Osteocyte (in vitro differentiated cells): ENCODE data around the gene COX20. TPM values are rescaled to one million over a fixed set of nuclear protein-coding genes. Genes with fewer than 3 reads are reported as not detected.

ENCODE experiments used
- DNase-seq: peaks from one replicate; pipeline ENCODE4 v3.0.0; 2021; ENCODE audit warnings: mixed read lengths; ENCODE audit not compliant: unreplicated experiment; ENCODE audit errors: extremely low spot score
- H3K27ac Mint-ChIP-seq: one replicate; pipeline ENCODE4 v1.8.0; 2021; ENCODE audit warnings: mild to moderate bottlenecking, mixed read lengths; ENCODE audit not compliant: unreplicated experiment
- H3K27me3 Mint-ChIP-seq: one replicate; pipeline ENCODE4 v1.8.0; 2021; ENCODE audit warnings: mixed read lengths; ENCODE audit not compliant: unreplicated experiment
- H3K36me3 Mint-ChIP-seq: one replicate; pipeline ENCODE4 v1.8.0; 2021; ENCODE audit warnings: mixed read lengths; ENCODE audit not compliant: unreplicated experiment
- H3K4me1 Mint-ChIP-seq: one replicate; pipeline ENCODE4 v1.8.0; 2021; ENCODE audit warnings: mixed read lengths; ENCODE audit not compliant: unreplicated experiment
- H3K4me3 Mint-ChIP-seq: one replicate; pipeline ENCODE4 v1.8.0; 2021; ENCODE audit warnings: mild to moderate bottlenecking, moderate library complexity, mixed read lengths; ENCODE audit not compliant: unreplicated experiment
- H3K9me3 Mint-ChIP-seq: one replicate; pipeline ENCODE4 v1.8.0; 2021; ENCODE audit warnings: mixed read lengths; ENCODE audit not compliant: unreplicated experiment
- CTCF ChIP-seq: fragments of 200-600 bp; sonication (generic); IDR thresholded peaks from 2 replicates; pipeline ENCODE4 v1.5.0; 2021; ENCODE audit warnings: antibody characterized with exemption, mild to moderate bottlenecking, moderate library complexity
- total RNA-seq: library from RNA; stranded (reverse); gene quantifications from 2 replicates; pipeline ENCODE4 v1.2.1, GENCODE V29; 2021

COX20 gene
- total RNA-seq, 1 donor from 2014 or later = 27.4 TPM

DNA sequence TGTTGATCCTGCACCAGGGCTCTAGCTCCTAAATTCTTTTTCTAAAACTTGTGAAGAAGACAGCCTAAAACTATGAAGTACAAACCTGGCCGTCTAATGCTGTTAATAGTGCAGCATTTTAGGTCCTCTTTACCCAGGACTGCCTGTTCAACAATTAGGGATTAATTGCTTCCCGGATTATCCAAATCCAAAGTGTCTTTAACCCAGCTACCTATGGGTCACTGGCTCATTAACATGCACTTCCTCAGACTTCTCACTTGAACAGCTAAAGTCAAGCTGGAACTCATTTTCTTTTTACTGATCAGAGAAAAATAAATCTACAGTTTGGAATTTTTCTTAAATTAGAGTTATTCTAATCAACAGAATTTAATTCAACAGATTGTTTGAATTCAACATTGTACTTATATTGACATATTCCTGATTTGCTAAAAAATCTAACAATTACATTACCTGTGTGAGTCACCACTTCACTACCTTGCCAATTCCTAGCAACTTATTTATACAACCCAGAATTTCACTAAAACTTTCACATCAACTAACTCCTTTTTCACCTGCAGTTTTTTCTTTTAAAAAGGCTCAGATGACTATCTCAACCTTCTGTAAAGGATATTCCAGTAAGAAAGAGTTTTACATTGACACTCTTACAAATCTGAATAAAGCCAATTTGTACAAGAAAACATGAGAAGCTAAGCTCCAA is 25.6 kb downstream of the COX20 start:
- Mint-ChIP-seq H3K27me3 (no peaks in the 10 kb centered on the region), H3K9me3 (no peaks in the 10 kb centered on the region), H3K36me3 (peaks cover 49% of the 10 kb centered on the region), H3K4me1 (peaks cover 46% of the 10 kb centered on the region), H3K4me3 (peak overlapping the region; percentile 95), H3K27ac (peak overlapping the region; percentile 95)
- TF ChIP-seq CTCF = no peak
- no peak for DNase-seq

DNA sequence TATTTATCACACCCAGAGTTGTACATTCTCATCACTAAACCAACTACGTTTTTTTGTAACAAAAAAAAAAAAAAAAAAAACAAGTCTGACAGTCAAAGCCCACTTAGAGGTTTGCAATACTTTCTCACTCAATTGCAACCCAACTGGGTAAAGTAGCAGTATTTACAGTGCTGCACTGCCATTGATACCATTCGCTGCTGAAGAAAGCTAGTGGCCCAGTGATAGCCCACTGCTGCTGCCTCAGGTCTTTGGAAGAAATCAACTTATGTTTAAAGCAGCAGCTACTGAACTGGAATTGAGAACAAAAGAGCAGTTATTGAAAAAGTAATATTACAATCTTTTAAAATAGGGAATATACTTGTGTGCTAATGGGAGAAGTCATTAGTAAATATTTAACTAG is 26.2 kb downstream of the COX20 start:
- Mint-ChIP-seq H3K4me3 (peak overlapping the region; percentile 95), H3K36me3 (peaks cover 43% of the 10 kb centered on the region), H3K4me1 (peaks cover 52% of the 10 kb centered on the region), H3K9me3 (no peaks in the 10 kb centered on the region), H3K27ac (peak overlapping the region; percentile 95), H3K27me3 (no peaks in the 10 kb centered on the region)
- DNase-seq = no peak
- TF ChIP-seq CTCF = no peak

GRCh38 chr1:244862354-244862698 is 26.9 kb downstream of the COX20 start:
- no peak for DNase-seq
- Mint-ChIP-seq H3K27ac (peak overlapping the region; percentile 95), H3K4me3 (peak overlapping the region; percentile 95), H3K36me3 (peaks cover 37% of the 10 kb centered on the region), H3K4me1 (peaks cover 54% of the 10 kb centered on the region), H3K9me3 (no peaks in the 10 kb centered on the region), H3K27me3 (no peaks in the 10 kb centered on the region)
- no peak for TF ChIP-seq CTCF

DNA sequence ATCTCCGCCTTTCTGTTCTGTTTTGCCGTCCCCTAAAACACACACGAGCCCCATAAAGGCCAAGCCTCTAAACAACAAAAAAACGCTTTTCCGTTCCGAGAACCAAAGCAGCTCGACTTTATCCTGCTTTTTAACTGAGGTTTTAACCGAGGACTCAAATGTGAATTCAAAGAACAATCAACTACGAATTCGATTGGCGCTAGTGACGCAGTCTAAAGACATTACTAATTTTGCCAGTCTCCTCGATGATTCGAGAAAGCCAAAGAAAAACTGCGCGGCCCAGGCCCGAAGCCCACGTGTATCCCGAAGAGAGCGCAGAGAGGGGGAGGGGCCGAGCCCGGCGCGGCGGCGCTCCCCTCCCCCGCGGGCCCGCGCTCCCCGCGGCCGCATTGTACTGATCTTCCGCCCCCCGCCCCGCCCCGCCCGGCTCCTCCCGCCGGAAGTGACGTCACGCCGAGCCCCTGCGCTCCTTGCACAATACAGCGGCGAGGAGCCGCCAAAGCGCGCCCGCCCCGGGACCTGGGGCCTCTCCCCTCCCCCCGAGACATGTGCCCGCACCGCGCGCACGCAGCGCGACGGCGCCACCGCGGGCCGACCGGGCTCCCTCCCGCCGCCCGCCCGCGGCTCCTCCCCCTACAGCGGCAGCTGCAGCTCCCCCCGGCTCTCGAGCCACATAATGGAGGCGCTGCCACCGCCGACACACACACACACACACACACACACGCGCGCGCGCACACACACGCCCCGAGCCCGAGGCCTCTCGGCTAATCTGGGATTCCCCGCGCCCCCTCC is 27.4 kb downstream of the COX20 start:
- H3K9me3 Mint-ChIP-seq = no peaks in the 10 kb centered on the region

More for the DNA sequence above, 27.4 kb downstream of the COX20 start:
- Mint-ChIP-seq H3K4me3 (peak overlapping the region; percentile 95), H3K36me3 (peaks cover 31% of the 10 kb centered on the region), H3K27ac (peak overlapping the region; percentile 95), H3K4me1 (peaks cover 54% of the 10 kb centered on the region), H3K27me3 (no peaks in the 10 kb centered on the region)
- TF ChIP-seq CTCF = no peak
- DNase-seq = peak; percentile 97
